K562 (cell line): ENCODE results near the gene PPP1CA. TPM values are rescaled to one million over a fixed set of nuclear protein-coding genes. Genes with fewer than 3 reads are reported as not detected.

Experiments used
- ARNT ChIP-seq, 2 experiments: fragments of 450-650 bp; IDR thresholded peaks; 2 replicates each; pipeline ENCODE4 v1.6.1; 2016; ENCODE audit warnings: mild to moderate bottlenecking in 1 of 2
- CREB5 ChIP-seq: fragments of 250-450 bp; sonication (Bioruptor Pico); IDR thresholded peaks from 2 replicates; pipeline ENCODE4 v1.5.0; 2020; ENCODE audit warnings: mild to moderate bottlenecking
- CTBP1 ChIP-seq: fragments of 450-650 bp; IDR thresholded peaks from 2 replicates; pipeline ENCODE4 v1.6.1; 2016; ENCODE audit warnings: borderline replicate concordance
- DACH1 ChIP-seq: fragments of 450-650 bp; IDR thresholded peaks from 2 replicates; pipeline ENCODE4 v1.6.1; 2018; ENCODE audit not compliant: partially characterized antibody
- HMGN3 ChIP-seq: IDR thresholded peaks from 2 replicates; pipeline ENCODE4 v1.6.1; 2011; ENCODE audit warnings: borderline replicate concordance, low read depth, mild to moderate bottlenecking, mixed read lengths, low read length; ENCODE audit not compliant: insufficient read length; ENCODE audit errors: extremely low read depth
- KDM4B ChIP-seq, 2 experiments: fragments of 450-650 bp in 1 of 2; sonication (generic) in 1 of 2; IDR thresholded peaks; 2 replicates each; pipeline ENCODE4 v1.6.1; 2016 to 2017; ENCODE audit warnings: borderline replicate concordance in 2 of 2, antibody characterized with exemption in 1 of 2, low read depth in 1 of 2, mild to moderate bottlenecking in 1 of 2
- MAFF ChIP-seq: IDR thresholded peaks from 2 replicates; pipeline ENCODE4 v1.6.1; 2012; ENCODE audit warnings: low read length, improper control_type of control experiment
- MTA3 ChIP-seq: fragments of 450-650 bp; formaldehyde crosslinking; IDR thresholded peaks from 2 replicates; pipeline ENCODE4 v1.6.1; 2017; ENCODE audit warnings: mild to moderate bottlenecking, borderline replicate concordance
- PTBP1 ChIP-seq: fragments of 200-400 bp; formaldehyde crosslinking; IDR thresholded peaks from 2 replicates; pipeline ENCODE4 v1.6.1; 2017; ENCODE audit warnings: low read depth, low read length
- RFX7 ChIP-seq: fragments of 250-450 bp; sonication (Bioruptor Pico); IDR thresholded peaks from 2 replicates; pipeline ENCODE4 v1.5.1; 2021; ENCODE audit warnings: mild to moderate bottlenecking
- SAFB ChIP-seq: fragments of 200-400 bp; formaldehyde crosslinking; IDR thresholded peaks from 2 replicates; pipeline ENCODE4 v1.6.1; 2017; ENCODE audit warnings: low read depth, low read length, borderline replicate concordance
- STAT5B ChIP-seq: fragments of 250-450 bp; sonication (Bioruptor Pico); IDR thresholded peaks from 2 replicates; pipeline ENCODE4 v1.8.0; 2021; ENCODE audit warnings: mild to moderate bottlenecking, inconsistent platforms
- ZNF609 ChIP-seq: sonication (generic); formaldehyde crosslinking; IDR thresholded peaks from 2 replicates; pipeline ENCODE4 v1.8.1; 2023; ENCODE audit warnings: missing genetic modification reagents, mild to moderate bottlenecking, borderline replicate concordance
- ZNF79 ChIP-seq: fragments of 250-450 bp; sonication (Bioruptor Pico); IDR thresholded peaks from 2 replicates; pipeline ENCODE4 v1.4.0; 2020; ENCODE audit warnings: low read depth, mild to moderate bottlenecking, moderate library complexity
- polyA plus RNA-seq, 8 experiments: library from polyadenylated mRNA; depleted of rRNA in 4 of 8; stranded (reverse) in 5 of 8; unstranded in 3 of 8; fragments of >200 nt; fragmentation: Nextera tagmentation in 2 of 8; fragmentation: Illumina TruSeq in 1 of 8; extraction: Ambion mirVana in 2 of 8; extraction: Trizol in 1 of 8; gene quantifications; 2 replicates each; pipeline versions ENCODE4 v1.2.1 to v1.2.3, GENCODE V29; 2011 to 2014; ENCODE audit warnings: inconsistent platforms in 1 of 8, missing spikeins in 1 of 8
- total RNA-seq, 7 experiments: library from RNA; depleted of rRNA in 6 of 7; stranded (reverse); fragments of >200 nt in 6 of 7; fragmentation: Illumina TruSeq in 2 of 7; extraction: Trizol in 2 of 7; gene quantifications; 2 replicates each; pipeline versions ENCODE4 v1.2.1 to v1.2.3, GENCODE V29; 2011 to 2021; ENCODE audit warnings: low replicate concordance in 1 of 7
- TF ChIP-seq, protein P1 (sequence below), 2 experiments: fragments of 150-350 bp in 1 of 2; IDR thresholded peaks; 2 replicates each; pipeline ENCODE4 v1.6.1; 2012 to 2016; ENCODE audit warnings: low read depth in 2 of 2, low read length in 2 of 2, mild to moderate bottlenecking in 1 of 2, moderate library complexity in 1 of 2

The PPP1CA gene
- total and polyA plus RNA-seq, 9 of the 15 experiments (the other 6 are each of a cell fraction or from before 2014, with no cell fraction given) = 18.2 to 242 (median 188) TPM

DNA sequence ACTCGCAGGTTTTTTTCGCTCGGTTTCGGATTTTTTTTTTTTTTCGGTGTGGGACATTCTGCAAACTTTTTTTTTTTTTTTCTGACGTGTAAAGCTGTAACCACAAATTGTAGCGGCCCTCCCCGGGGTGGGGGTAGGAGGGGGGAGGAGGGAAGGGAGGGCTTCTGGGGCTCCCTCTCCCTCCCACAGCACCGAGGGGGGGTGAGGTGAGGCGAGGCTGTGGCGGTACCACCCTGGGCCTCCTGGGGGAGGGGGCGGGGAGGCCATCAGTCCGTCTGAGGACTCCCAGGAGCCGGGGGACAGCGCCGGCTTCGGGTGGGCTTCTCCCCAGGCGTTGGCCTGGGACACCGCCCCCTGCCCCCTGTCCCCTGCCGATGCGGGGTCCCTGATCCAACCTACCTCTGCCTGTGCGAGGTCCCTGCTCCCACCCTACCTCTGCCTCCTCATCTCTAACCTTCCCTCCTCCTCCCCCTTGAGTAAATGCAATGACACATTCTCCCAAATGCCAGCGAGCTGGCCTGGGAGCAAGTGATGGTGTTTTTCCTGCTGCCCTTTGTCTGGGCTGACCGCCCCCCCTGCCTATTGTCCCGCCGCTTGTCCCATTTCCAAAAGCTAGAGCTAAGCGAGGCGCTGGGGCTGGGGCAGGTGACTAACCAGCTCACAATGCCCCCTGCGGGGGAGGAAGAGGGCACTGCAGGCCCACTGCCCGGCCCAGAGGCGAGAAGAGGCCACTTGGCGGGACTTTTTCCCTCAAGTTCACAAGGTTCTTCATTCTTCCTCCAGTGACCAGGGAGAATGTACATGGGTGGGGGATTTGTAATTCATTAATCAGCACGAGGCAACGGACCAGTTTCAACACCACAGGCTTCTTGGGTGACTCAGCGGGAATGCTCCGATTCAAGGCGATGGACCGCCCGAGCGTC is 27.7 kb downstream of the PPP1CA start (continued):
- TF ChIP-seq CREB5 (CRISPR knock-in tag) = no peak
- TF ChIP-seq SAFB = no peak
- TF ChIP-seq, protein P1, sequence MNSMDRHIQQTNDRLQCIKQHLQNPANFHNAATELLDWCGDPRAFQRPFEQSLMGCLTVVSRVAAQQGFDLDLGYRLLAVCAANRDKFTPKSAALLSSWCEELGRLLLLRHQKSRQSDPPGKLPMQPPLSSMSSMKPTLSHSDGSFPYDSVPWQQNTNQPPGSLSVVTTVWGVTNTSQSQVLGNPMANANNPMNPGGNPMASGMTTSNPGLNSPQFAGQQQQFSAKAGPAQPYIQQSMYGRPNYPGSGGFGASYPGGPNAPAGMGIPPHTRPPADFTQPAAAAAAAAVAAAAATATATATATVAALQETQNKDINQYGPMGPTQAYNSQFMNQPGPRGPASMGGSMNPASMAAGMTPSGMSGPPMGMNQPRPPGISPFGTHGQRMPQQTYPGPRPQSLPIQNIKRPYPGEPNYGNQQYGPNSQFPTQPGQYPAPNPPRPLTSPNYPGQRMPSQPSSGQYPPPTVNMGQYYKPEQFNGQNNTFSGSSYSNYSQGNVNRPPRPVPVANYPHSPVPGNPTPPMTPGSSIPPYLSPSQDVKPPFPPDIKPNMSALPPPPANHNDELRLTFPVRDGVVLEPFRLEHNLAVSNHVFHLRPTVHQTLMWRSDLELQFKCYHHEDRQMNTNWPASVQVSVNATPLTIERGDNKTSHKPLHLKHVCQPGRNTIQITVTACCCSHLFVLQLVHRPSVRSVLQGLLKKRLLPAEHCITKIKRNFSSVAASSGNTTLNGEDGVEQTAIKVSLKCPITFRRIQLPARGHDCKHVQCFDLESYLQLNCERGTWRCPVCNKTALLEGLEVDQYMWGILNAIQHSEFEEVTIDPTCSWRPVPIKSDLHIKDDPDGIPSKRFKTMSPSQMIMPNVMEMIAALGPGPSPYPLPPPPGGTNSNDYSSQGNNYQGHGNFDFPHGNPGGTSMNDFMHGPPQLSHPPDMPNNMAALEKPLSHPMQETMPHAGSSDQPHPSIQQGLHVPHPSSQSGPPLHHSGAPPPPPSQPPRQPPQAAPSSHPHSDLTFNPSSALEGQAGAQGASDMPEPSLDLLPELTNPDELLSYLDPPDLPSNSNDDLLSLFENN (IDR thresholded peaks at IDR 0.05; ENCODE audit: low read depth in 2 of 2, low read length in 2 of 2) = no peak
- peak; percentile 69; the same call in 1 of the 2 replicates for TF ChIP-seq CTBP1
- TF ChIP-seq PTBP1 = no peak
- TF ChIP-seq DACH1 = peak; percentile 31
- TF ChIP-seq ZNF79 (CRISPR knock-in tag) = no peak
- TF ChIP-seq STAT5B (CRISPR knock-in tag) = no peak
- peak; percentile 71 for TF ChIP-seq MTA3
- TF ChIP-seq MAFF = peak; percentile 91
- no peak for TF ChIP-seq HMGN3
- TF ChIP-seq KDM4B (IDR thresholded peaks at IDR 0.05; ENCODE audit: borderline replicate concordance in 2 of 2, low read depth in 1 of 2) = peak in 1 of 2 experiments; percentile 82; a peak in 1 of 4 replicates
- TF ChIP-seq RFX7 = no peak
- TF ChIP-seq ZNF609 = no peak
- TF ChIP-seq ARNT (IDR thresholded peaks at IDR 0.05) = no peak; a peak in 1 of 4 replicates
